ENCODE data around the gene TSPAN6. TPM values are rescaled to one million over a fixed set of nuclear protein-coding genes. Genes with fewer than 3 reads are reported as not detected.

The TSPAN6 gene
- total RNA-seq, 6 donors from 2014 or later, result 9.8 to 22.6 (median 17.1) TPM

GRCh38 chrX:100635989-100636320 is 651 bp downstream of the TSPAN6 start:
- Histone ChIP-seq H3K27ac (peak overlapping the region; percentile 40 to 69 (median 54)), H3K27me3 (no peaks in the 10 kb centered on the region), H3K36me3 (no peaks in the 10 kb centered on the region), H3K9me3 (no peaks in the 10 kb centered on the region), H3K4me3 (peak overlapping the region; percentile 42 to 60 (median 54)), H3K4me1 (no peaks in the 10 kb centered on the region)
- ATAC-seq (ENCODE audit: low FRiP score in 2 of 2), result peak in 1 of 2 donors; percentile 42
- TF ChIP-seq POLR2AphosphoS5 (IDR thresholded peaks at IDR 0.05) (no peak), EP300 (IDR thresholded peaks at IDR 0.05) (no peak), POLR2A (IDR thresholded peaks at IDR 0.05) (no peak), CTCF (IDR thresholded peaks at IDR 0.05) (no peak)
- 47 to 52% methylated on average over 8 of the region's 8 CpGs for WGBS, 2 donors
- no peak for DNase-seq

DNA sequence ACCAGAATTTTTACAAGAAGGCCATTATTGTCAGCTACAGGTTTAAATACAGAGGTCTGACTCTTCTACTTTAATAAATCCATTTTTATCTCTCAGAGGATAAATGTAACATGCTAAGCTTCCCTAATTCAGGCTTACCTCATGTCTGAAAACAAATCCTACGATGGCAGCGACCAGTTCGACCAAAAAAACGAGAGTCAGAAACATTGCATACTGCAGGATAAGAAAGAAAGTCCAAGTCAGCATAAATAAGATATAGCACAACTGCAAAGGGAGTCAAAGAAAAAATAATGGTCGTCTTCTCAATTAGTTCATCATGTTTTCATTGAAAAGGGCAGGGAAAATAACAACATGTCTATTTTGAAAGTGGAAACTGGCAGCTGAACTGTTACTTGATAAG is 1.6 kb downstream of the TSPAN6 start:
- Histone ChIP-seq H3K4me3 (no peak overlapping the region), H3K27ac (no peak overlapping the region), H3K4me1 (no peaks in the 10 kb centered on the region), H3K9me3 (no peaks in the 10 kb centered on the region), H3K36me3 (no peaks in the 10 kb centered on the region), H3K27me3 (no peaks in the 10 kb centered on the region)
- WGBS, 2 donors, result 65 to 72% methylated on average over 5 of the region's 5 CpGs
- TF ChIP-seq POLR2AphosphoS5 (IDR thresholded peaks at IDR 0.05), result no peak
- TF ChIP-seq EP300 (IDR thresholded peaks at IDR 0.05), result no peak
- TF ChIP-seq POLR2A (IDR thresholded peaks at IDR 0.05), result no peak
- TF ChIP-seq CTCF (IDR thresholded peaks at IDR 0.05), result no peak
- ATAC-seq (ENCODE audit: low FRiP score in 2 of 2) (no peak), DNase-seq (no peak)

- H3K4me1 ChIP-seq, result no peaks in the 10 kb centered on the region
- WGBS, 2 donors, result 57 to 65% methylated on average over 5 of the region's 5 CpGs
- no peak overlapping the region for H3K4me3 ChIP-seq
- H3K27ac ChIP-seq, result no peak overlapping the region
- no peaks in the 10 kb centered on the region for H3K36me3 ChIP-seq
- ATAC-seq (ENCODE audit: low FRiP score in 2 of 2) (no peak), DNase-seq (no peak)
- H3K9me3 ChIP-seq, result no peaks in the 10 kb centered on the region
- H3K27me3 ChIP-seq, result no peaks in the 10 kb centered on the region
- TF ChIP-seq EP300 (IDR thresholded peaks at IDR 0.05) (no peak), CTCF (IDR thresholded peaks at IDR 0.05) (no peak), POLR2A (IDR thresholded peaks at IDR 0.05) (no peak), POLR2AphosphoS5 (IDR thresholded peaks at IDR 0.05) (no peak)
These were observed 10.6 kb downstream of the TSPAN6 start for GRCh38 chrX:100625985-100626491.

DNA sequence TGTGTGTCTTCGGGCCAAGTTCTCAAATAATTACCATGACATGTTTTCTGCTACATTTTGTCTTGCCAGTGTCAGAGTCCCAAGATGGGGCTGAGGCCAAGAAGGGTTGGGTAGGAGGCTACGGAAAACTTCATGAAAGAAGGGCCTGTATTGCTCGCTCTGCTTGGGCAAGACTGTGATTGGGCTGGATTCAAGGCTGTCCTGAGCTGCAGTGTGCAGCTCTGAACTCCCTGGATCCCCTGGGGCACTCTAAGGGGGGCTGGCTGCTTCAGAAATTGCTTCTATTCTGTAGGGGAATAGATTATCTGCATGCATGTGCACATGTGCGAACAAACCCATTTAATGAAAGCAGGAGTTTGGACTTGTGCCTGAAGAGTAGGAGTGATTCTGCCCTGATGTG is 13.6 kb downstream of the TSPAN6 start:
- WGBS, 2 donors, result 81 to 83% methylated on average over 4 of the region's 4 CpGs
- Histone ChIP-seq H3K4me3 (no peak overlapping the region), H3K27me3 (no peaks in the 10 kb centered on the region), H3K9me3 (no peaks in the 10 kb centered on the region), H3K36me3 (no peaks in the 10 kb centered on the region), H3K27ac (no peak overlapping the region), H3K4me1 (no peaks in the 10 kb centered on the region)
- DNase-seq (no peak), ATAC-seq (ENCODE audit: low FRiP score in 2 of 2) (no peak)
- TF ChIP-seq POLR2AphosphoS5 (IDR thresholded peaks at IDR 0.05) (no peak), EP300 (IDR thresholded peaks at IDR 0.05) (no peak), POLR2A (IDR thresholded peaks at IDR 0.05) (no peak), CTCF (IDR thresholded peaks at IDR 0.05) (no peak)

DNA sequence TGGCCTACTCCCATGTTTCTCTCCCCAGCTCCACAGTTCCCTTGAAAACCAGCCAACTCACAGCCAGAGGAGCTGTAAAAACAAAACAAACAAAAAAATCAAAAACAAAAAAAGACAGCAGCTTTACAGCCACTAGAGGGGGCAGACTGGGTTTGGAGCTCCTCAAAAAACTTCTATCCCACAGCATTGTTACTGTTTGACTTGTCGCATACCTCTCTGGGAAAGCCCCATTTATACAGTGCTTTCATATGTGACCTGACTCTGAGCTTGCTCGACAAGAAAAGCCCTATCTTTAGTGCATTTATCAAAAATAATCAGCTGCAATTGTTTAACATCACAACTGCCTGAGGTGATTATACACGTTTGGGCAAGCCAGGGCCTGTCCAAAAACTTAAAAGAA is 21.6 kb downstream of the TSPAN6 start:
- TF ChIP-seq CTCF (IDR thresholded peaks at IDR 0.05), result peak in 4 of 6 experiments; percentile 12 to 19 (median 16)
- TF ChIP-seq POLR2AphosphoS5 (IDR thresholded peaks at IDR 0.05), result no peak
- Histone ChIP-seq H3K4me1 (peaks cover 0 to 3% (median 0%) of the 10 kb centered on the region in 4 donors), H3K27me3 (no peaks in the 10 kb centered on the region), H3K27ac (no peak overlapping the region), H3K9me3 (no peaks in the 10 kb centered on the region), H3K36me3 (no peaks in the 10 kb centered on the region), H3K4me3 (no peak overlapping the region)
- peak in 1 of 2 donors; percentile 48 for ATAC-seq (ENCODE audit: low FRiP score in 2 of 2)
- 15 to 24% methylated on average over 3 of the region's 3 CpGs for WGBS, 2 donors
- no peak for DNase-seq
